Ovary (tissue), 9 donors: Measurements from ENCODE around the gene DYDC2. TPM values are rescaled to one million over a fixed set of nuclear protein-coding genes. Genes with fewer than 3 reads are reported as not detected.
A peak's percentile ranks its signal among the peaks of the same experiment; 100 is the strongest.

Source experiments
- DNase-seq, 5 donors: peaks; one replicate each; pipeline ENCODE4 v3.0.0-alpha.2; 2019 to 2020
- H3K27ac ChIP-seq, 2 donors: fragments of 200-600 bp; one replicate each; pipeline versions ENCODE4 v1.5.1 to v1.8.0; 2019 to 2022
- H3K27me3 ChIP-seq: fragments of 200-600 bp; one replicate; pipeline ENCODE4 v1.8.0; 2022
- H3K36me3 ChIP-seq: fragments of 200-600 bp; sonication (generic); one replicate; pipeline ENCODE4 v1.5.1; 2019
- H3K4me1 ChIP-seq: one replicate; pipeline ENCODE4 v1.8.1; 2013; ENCODE audit warnings: mild to moderate bottlenecking, moderate library complexity; ENCODE audit not compliant: insufficient read depth
- H3K4me3 ChIP-seq: fragments of 200-600 bp; sonication (generic); one replicate; pipeline ENCODE4 v1.5.1; 2017
- H3K9me3 ChIP-seq, 2 donors: fragments of 200-600 bp in 1 of 2; sonication (generic) in 1 of 2; one replicate each; pipeline versions ENCODE4 v1.5.1 to v1.8.1; 2013 to 2019; ENCODE audit warnings: mild to moderate bottlenecking in 1 of 2, moderate library complexity in 1 of 2
- EP300 ChIP-seq: sonication (generic); formaldehyde crosslinking; IDR thresholded peaks from one replicate; pipeline ENCODE4 v1.6.1; 2017; ENCODE audit warnings: antibody characterized with exemption
- POLR2A ChIP-seq: fragments of 450-650 bp; IDR thresholded peaks from one replicate; pipeline ENCODE4 v1.6.1; 2017; ENCODE audit warnings: antibody characterized with exemption, mild to moderate bottlenecking, moderate library complexity
- WGBS, 3 donors: extraction: QIAGEN DNeasy Blood & Tissue Kit in 1 of 3; methylation state at CpG; one replicate each; pipeline versions ENCODE4 v1.1.5 to v1.1.7; 2013 to 2017; 5-methylcytosine and 5-hydroxymethylcytosine counted together
- intact Hi-C, 4 donors: fragments of 100-400 bp; cut with DNase I; formaldehyde crosslinking; loops; one replicate each; pipeline versions ENCODE4 v1.11.0 to v1.15.1; 2022 to 2023
- polyA plus RNA-seq, 2 donors: library from polyadenylated mRNA; stranded (reverse); fragments of 200-250 nt in 1 of 2; fragments of 350-450 nt in 1 of 2; fragmentation: Illumina TruSeq in 1 of 2; extraction: RNeasy Lipid Tissue Mini Kit (QIAGEN cat#74804) in 1 of 2; gene quantifications; one replicate each; pipeline ENCODE4 v1.2.3, GENCODE V29; 2013 to 2014
- total RNA-seq, 7 donors: library from RNA; depleted of rRNA in 2 of 7; stranded (reverse); fragments of >200 nt in 2 of 7; fragmentation: NEBNext Ultra II Directional in 3 of 7; extraction: Animal tissue kit (Norgen Biotek cat#: 25700) in 3 of 7; gene quantifications; one replicate each; pipeline versions ENCODE4 v1.1.0 to v1.2.4, GENCODE V29; 2016 to 2023
- TF ChIP-seq, protein P1 (sequence below), 3 donors: fragments of 450-650 bp in 2 of 3; fragments of 200-600 bp in 1 of 3; IDR thresholded peaks; one replicate each; pipeline versions ENCODE4 v1.5.1 to v1.8.0; 2016 to 2022; ENCODE audit warnings: antibody characterized with exemption in 3 of 3, mild to moderate bottlenecking in 1 of 3
- donor health status: DM: no; HTN: no; CAD: no; lungs with moderate emphysema.
- donor health status: DM: no; HTN: no; CAD: no.
- donor health status: Bipolar disorder and iron deficiency.
- donor health status: DM: yes; HTN: yes; CAD: no.
- donor health status: DM: no; HTN: no; CAD: no.
- donor health status: DM: yes; HTN: yes; CAD: no.

The DYDC2 gene
- total and polyA plus RNA-seq, 9 donors = 0.17 to 6.7 (median 0.95) TPM; not detected in 2

DNA sequence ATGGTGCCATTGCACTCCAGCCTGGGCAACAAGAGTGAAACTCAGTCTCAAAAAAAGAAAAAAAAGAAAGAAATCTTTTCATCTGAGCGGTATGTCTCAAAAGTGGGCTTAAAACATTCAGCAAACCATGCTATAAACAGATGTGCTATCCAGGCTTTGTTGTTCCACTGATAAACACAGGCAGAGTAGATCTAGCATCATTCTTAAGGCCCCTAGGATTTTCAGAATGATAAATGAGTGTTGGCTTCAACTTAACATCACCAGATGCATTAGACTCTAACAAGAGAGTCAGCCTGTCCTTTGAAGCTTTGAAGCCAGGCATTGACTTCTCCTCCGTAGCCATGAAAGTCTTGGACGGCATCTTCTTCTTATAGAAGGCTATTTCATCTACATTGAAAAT, 23.1 kb downstream of the DYDC2 start:
- no peak for DNase-seq
- Histone ChIP-seq H3K36me3 (no peaks in the 10 kb centered on the region), H3K27ac (no peak overlapping the region), H3K27me3 (no peaks in the 10 kb centered on the region), H3K4me1 (no peaks in the 10 kb centered on the region), H3K9me3 (no peaks in the 10 kb centered on the region), H3K4me3 (no peak overlapping the region)
- 26 to 69% (median 48%) methylated on average over 3 of the region's 3 CpGs for WGBS, 3 donors
- intact Hi-C loops = loop anchor here in 1 of 4 donors (10.0 kb wide), 1 partner anchor 65 kb away; no protein-coding TSS in a partner anchor
- no peak for TF ChIP-seq EP300
- TF ChIP-seq POLR2A = no peak
- TF ChIP-seq, protein P1, sequence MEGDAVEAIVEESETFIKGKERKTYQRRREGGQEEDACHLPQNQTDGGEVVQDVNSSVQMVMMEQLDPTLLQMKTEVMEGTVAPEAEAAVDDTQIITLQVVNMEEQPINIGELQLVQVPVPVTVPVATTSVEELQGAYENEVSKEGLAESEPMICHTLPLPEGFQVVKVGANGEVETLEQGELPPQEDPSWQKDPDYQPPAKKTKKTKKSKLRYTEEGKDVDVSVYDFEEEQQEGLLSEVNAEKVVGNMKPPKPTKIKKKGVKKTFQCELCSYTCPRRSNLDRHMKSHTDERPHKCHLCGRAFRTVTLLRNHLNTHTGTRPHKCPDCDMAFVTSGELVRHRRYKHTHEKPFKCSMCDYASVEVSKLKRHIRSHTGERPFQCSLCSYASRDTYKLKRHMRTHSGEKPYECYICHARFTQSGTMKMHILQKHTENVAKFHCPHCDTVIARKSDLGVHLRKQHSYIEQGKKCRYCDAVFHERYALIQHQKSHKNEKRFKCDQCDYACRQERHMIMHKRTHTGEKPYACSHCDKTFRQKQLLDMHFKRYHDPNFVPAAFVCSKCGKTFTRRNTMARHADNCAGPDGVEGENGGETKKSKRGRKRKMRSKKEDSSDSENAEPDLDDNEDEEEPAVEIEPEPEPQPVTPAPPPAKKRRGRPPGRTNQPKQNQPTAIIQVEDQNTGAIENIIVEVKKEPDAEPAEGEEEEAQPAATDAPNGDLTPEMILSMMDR (IDR thresholded peaks at IDR 0.05) = no peak

DNA sequence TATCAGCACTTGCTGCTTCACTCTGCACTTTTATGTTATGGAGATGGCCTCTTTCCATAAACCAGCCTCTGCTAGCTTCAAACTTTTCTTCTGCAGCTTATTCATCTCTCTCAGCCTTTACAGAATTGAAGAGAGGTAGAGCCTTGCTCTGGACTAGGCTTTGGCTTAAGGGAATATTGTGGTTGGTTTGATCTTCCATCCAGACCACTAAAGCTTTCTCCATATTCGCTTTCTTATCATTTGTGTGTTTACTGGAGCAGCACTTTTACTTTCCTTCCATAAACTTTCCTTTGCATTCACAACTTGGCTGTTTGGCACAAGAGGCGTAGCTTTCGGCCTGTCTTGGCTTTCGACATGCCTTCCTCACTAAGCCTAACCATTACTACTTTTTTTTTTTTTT, 23.6 kb downstream of the DYDC2 start:
- H3K36me3 ChIP-seq = no peaks in the 10 kb centered on the region
- 71 to 75% (median 73%) methylated on average over 4 of the region's 4 CpGs for whole genome bisulfite sequencing, 3 donors
- H3K4me1 ChIP-seq = no peaks in the 10 kb centered on the region
- H3K27ac ChIP-seq = no peak overlapping the region
- no peaks in the 10 kb centered on the region for H3K27me3 ChIP-seq
- DNase-seq = no peak
- no peaks in the 10 kb centered on the region for H3K9me3 ChIP-seq
- no peak for TF ChIP-seq POLR2A
- TF ChIP-seq EP300 = no peak
- TF ChIP-seq, protein P1 (IDR thresholded peaks at IDR 0.05) = no peak
- no peak overlapping the region for H3K4me3 ChIP-seq
- intact Hi-C loops = loop anchor here in 1 of 4 donors (10.0 kb wide), 1 partner anchor 65 kb away; no protein-coding TSS in a partner anchor

DNA sequence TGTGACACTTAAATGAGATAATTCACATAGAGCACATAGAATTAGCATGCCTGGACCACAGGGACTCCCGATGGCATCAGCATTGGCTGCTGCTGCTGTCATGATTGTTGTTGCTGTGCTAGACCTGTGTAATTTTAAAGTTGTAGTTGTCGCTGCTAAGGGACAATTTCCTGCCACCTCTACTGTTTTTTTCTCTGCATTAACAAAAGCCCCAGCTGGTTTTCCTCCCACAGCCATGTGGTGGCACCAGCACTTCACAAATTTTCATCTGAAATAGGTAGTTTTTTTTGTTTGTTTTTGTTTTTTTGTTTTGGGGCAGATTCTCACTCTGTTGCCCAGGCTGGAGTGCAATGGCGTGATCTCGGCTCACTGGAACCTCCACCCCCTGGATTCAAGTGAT, 26.4 kb downstream of the DYDC2 start:
- peak; percentile 21 to 50 (median 32) for DNase-seq
- Histone ChIP-seq H3K27ac (no peak overlapping the region), H3K36me3 (no peaks in the 10 kb centered on the region), H3K4me3 (no peak overlapping the region), H3K9me3 (no peaks in the 10 kb centered on the region), H3K27me3 (no peaks in the 10 kb centered on the region), H3K4me1 (no peaks in the 10 kb centered on the region)
- no peak for TF ChIP-seq POLR2A
- TF ChIP-seq EP300 = no peak
- TF ChIP-seq, protein P1 (IDR thresholded peaks at IDR 0.05) = peak; percentile 18 to 55 (median 47)
- intact Hi-C loops = loop anchor here in 1 of 4 donors (10.0 kb wide), 1 partner anchor 62 kb away; no protein-coding TSS in a partner anchor
- WGBS, 3 donors = 6 to 7% (median 7%) methylated on average over 4 of the region's 4 CpGs

DNA sequence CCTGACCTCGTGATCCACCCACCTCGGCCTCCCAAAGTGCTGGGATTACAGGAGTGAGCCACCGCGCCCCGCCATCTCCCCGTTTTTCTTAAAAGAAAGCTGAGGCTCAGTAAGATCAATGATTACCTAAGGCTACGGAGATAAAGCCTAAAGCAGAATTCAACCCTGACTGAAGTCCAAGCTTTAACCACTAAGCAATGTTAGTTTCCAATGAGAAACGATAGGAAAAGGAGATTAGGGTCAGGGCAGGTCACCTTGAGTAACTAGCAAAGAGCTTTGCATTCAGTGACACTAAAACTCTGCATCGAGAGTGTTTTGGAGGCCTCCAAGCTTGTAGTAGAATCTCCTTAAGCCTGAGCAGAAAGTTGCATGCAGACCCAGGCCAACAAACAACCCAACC, 34.2 kb downstream of the DYDC2 start:
- intact Hi-C loops = no loop called here
- WGBS, 3 donors = 83 to 89% (median 88%) methylated on average over 9 of the region's 9 CpGs
- H3K9me3 ChIP-seq = no peaks in the 10 kb centered on the region

More for the DNA sequence above, 34.2 kb downstream of the DYDC2 start:
- Histone ChIP-seq H3K27ac (no peak overlapping the region), H3K36me3 (no peaks in the 10 kb centered on the region), H3K4me3 (no peak overlapping the region), H3K4me1 (no peaks in the 10 kb centered on the region), H3K27me3 (no peaks in the 10 kb centered on the region)
- TF ChIP-seq, protein P1 (IDR thresholded peaks at IDR 0.05) = no peak
- TF ChIP-seq EP300 = no peak
- no peak for TF ChIP-seq POLR2A
- DNase-seq = no peak
